ENCODE results near the gene RALGAPB. TPM values are rescaled to one million over a fixed set of nuclear protein-coding genes. Genes with fewer than 3 reads are reported as not detected.

RALGAPB gene
- total RNA-seq, 1 experiment from 2014 or later: 36.7 TPM

DNA sequence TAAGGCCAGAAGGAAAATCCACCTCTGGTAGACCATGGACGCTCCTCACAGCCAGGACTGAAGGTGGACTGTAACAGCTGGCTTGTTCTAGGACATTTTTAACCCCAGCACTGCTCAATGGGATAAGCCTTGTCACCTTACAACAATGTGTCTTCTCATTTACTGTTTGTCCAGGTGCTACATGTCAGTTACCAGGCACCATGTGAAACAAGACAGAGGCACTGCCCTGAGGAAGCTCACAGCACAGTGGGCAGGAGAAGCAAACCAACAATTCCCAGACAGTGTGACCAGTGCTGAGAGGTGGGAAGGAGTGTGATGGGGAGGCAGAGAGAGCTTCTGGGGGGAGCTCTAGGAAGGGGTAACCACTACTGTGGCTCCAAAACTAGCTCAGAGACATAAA, 48.2 kb upstream of the RALGAPB start (continued):
- TF ChIP-seq SMAD4 (CRISPR knock-in tag; IDR thresholded peaks at IDR 0.05): no peak
- TF ChIP-seq, protein P1, sequence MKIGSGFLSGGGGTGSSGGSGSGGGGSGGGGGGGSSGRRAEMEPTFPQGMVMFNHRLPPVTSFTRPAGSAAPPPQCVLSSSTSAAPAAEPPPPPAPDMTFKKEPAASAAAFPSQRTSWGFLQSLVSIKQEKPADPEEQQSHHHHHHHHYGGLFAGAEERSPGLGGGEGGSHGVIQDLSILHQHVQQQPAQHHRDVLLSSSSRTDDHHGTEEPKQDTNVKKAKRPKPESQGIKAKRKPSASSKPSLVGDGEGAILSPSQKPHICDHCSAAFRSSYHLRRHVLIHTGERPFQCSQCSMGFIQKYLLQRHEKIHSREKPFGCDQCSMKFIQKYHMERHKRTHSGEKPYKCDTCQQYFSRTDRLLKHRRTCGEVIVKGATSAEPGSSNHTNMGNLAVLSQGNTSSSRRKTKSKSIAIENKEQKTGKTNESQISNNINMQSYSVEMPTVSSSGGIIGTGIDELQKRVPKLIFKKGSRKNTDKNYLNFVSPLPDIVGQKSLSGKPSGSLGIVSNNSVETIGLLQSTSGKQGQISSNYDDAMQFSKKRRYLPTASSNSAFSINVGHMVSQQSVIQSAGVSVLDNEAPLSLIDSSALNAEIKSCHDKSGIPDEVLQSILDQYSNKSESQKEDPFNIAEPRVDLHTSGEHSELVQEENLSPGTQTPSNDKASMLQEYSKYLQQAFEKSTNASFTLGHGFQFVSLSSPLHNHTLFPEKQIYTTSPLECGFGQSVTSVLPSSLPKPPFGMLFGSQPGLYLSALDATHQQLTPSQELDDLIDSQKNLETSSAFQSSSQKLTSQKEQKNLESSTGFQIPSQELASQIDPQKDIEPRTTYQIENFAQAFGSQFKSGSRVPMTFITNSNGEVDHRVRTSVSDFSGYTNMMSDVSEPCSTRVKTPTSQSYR (CRISPR knock-in tag; IDR thresholded peaks at IDR 0.05): no peak

DNA sequence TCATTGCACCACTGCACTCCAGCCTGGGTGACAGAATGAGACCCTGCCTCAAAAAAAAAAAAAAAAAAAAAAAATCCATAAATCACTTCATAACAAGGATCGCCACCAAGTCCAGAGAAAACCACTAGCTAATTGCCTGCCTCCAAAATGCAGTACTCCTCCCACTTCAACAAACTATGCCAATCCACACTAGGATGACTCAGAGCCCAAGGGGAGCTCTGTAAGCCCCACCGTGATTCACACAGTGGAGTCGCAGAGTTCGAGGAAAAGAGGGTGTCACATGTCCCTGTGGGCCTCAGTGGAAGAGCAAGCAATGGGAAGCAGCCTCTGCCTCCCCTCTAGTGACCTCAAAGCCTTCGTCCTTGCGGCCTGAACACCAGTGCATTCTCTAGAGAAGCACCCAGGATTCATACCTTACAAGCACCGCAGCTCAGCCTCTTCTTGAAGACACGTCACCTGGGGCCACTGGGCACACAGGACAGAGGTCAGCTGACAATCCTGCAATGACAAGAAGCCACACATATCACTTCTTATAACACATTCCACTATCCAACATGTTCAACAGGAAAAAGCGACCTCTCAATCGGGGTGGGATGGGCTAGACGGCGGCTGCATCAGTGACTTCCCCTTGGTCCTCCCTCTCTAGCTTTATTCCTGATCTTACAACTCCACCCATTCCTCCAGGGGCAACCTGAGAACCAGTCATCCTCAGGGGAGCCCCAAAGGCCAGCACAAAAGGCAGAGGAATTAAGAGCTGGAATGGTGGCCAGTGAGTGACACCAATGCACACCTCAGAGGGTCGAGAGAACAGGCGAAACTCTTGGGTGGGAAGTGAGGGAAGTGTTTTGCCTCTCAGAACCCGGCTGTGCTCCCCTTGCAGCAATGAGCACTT, 46.4 kb upstream of the RALGAPB start:
- Mint-ChIP-seq H3K4me1 (no peaks in the 10 kb centered on the region; the same call in 1 of the 2 replicates), H3K4me3 (no peak overlapping the region), H3K36me3 (peaks cover 92% of the 10 kb centered on the region), H3K9me3 (no peaks in the 10 kb centered on the region), H3K27ac (no peak overlapping the region), H3K27me3 (ENCODE audit: low read depth) (no peaks in the 10 kb centered on the region)
- ChIA-PET CTCF (interaction anchor here (0.6 to 1.5 kb wide), 4 partner anchors 9 to 330 kb away, joined by 3 to 4 read pairs (median 3); partner anchors contain the start of gene SNHG17), POLR2A (interaction anchor here (2.3 kb wide), 1 partner anchor 8 kb away, joined by 7 read pairs; the partner anchor contains the start of gene SNHG17)
- ATAC-seq (no peak), DNase-seq (ENCODE audit: low spot score) (no peak)
- TF ChIP-seq, protein P2, sequence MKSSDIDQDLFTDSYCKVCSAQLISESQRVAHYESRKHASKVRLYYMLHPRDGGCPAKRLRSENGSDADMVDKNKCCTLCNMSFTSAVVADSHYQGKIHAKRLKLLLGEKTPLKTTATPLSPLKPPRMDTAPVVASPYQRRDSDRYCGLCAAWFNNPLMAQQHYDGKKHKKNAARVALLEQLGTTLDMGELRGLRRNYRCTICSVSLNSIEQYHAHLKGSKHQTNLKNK (CRISPR knock-in tag; IDR thresholded peaks at IDR 0.05): no peak
- TF ChIP-seq FOXP1 (CRISPR knock-in tag; IDR thresholded peaks at IDR 0.05; ENCODE audit: borderline replicate concordance) (no peak), IRF2 (CRISPR knock-in tag; IDR thresholded peaks at IDR 0.05; ENCODE audit: borderline replicate concordance, low read depth) (no peak), CREM (CRISPR knock-in tag; IDR thresholded peaks at IDR 0.05) (no peak), CREB1 (CRISPR knock-in tag; IDR thresholded peaks at IDR 0.05) (no peak)
- TF ChIP-seq, protein P3, sequence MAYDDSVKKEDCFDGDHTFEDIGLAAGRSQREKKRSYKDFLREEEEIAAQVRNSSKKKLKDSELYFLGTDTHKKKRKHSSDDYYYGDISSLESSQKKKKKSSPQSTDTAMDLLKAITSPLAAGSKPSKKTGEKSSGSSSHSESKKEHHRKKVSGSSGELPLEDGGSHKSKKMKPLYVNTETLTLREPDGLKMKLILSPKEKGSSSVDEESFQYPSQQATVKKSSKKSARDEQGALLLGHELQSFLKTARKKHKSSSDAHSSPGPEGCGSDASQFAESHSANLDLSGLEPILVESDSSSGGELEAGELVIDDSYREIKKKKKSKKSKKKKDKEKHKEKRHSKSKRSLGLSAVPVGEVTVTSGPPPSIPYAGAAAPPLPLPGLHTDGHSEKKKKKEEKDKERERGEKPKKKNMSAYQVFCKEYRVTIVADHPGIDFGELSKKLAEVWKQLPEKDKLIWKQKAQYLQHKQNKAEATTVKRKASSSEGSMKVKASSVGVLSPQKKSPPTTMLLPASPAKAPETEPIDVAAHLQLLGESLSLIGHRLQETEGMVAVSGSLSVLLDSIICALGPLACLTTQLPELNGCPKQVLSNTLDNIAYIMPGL (CRISPR knock-in tag; IDR thresholded peaks at IDR 0.05): no peak
- TF ChIP-seq, protein P4, sequence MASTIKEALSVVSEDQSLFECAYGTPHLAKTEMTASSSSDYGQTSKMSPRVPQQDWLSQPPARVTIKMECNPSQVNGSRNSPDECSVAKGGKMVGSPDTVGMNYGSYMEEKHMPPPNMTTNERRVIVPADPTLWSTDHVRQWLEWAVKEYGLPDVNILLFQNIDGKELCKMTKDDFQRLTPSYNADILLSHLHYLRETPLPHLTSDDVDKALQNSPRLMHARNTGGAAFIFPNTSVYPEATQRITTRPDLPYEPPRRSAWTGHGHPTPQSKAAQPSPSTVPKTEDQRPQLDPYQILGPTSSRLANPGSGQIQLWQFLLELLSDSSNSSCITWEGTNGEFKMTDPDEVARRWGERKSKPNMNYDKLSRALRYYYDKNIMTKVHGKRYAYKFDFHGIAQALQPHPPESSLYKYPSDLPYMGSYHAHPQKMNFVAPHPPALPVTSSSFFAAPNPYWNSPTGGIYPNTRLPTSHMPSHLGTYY (CRISPR knock-in tag; IDR thresholded peaks at IDR 0.05): 0 out of 2 replicates have a peak, but pooled peaks have one; percentile 22

DNA sequence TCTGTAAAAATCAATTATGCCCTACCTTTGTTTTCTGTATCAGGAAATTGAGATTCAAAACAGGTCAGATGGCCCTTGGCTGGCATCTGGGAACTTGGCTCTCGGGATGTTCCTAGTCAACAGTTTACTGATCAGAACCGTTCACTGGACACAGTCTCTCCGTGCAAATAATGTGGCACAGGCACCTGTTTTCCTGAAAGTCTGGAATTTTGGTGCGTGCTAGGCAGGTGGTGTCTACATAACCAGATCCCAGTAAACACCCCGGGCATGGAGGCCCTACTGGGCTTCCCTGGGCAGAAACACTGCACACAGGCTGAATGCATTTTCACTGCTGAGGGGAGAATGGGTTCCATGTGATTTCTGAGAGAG, 45.0 kb upstream of the RALGAPB start:
- no peak overlapping the region for H3K27ac Mint-ChIP-seq
- ChIA-PET POLR2A (no interaction called here), CTCF (no interaction called here)
- DNase-seq (ENCODE audit: low spot score) (no peak), ATAC-seq (no peak)
- no peak overlapping the region for H3K4me3 Mint-ChIP-seq
- H3K9me3 Mint-ChIP-seq: no peaks in the 10 kb centered on the region
- no peak for TF ChIP-seq CREM (CRISPR knock-in tag; IDR thresholded peaks at IDR 0.05)
- TF ChIP-seq, protein P5, sequence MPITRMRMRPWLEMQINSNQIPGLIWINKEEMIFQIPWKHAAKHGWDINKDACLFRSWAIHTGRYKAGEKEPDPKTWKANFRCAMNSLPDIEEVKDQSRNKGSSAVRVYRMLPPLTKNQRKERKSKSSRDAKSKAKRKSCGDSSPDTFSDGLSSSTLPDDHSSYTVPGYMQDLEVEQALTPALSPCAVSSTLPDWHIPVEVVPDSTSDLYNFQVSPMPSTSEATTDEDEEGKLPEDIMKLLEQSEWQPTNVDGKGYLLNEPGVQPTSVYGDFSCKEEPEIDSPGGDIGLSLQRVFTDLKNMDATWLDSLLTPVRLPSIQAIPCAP (CRISPR knock-in tag; IDR thresholded peaks at IDR 0.05): no peak
- TF ChIP-seq ATF1 (CRISPR knock-in tag; IDR thresholded peaks at IDR 0.05): no peak
- TF ChIP-seq, protein P6, sequence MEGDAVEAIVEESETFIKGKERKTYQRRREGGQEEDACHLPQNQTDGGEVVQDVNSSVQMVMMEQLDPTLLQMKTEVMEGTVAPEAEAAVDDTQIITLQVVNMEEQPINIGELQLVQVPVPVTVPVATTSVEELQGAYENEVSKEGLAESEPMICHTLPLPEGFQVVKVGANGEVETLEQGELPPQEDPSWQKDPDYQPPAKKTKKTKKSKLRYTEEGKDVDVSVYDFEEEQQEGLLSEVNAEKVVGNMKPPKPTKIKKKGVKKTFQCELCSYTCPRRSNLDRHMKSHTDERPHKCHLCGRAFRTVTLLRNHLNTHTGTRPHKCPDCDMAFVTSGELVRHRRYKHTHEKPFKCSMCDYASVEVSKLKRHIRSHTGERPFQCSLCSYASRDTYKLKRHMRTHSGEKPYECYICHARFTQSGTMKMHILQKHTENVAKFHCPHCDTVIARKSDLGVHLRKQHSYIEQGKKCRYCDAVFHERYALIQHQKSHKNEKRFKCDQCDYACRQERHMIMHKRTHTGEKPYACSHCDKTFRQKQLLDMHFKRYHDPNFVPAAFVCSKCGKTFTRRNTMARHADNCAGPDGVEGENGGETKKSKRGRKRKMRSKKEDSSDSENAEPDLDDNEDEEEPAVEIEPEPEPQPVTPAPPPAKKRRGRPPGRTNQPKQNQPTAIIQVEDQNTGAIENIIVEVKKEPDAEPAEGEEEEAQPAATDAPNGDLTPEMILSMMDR (IDR thresholded peaks at IDR 0.05): no peak
- TF ChIP-seq, protein P7, sequence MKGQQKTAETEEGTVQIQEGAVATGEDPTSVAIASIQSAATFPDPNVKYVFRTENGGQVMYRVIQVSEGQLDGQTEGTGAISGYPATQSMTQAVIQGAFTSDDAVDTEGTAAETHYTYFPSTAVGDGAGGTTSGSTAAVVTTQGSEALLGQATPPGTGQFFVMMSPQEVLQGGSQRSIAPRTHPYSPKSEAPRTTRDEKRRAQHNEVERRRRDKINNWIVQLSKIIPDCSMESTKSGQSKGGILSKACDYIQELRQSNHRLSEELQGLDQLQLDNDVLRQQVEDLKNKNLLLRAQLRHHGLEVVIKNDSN (CRISPR knock-in tag; IDR thresholded peaks at IDR 0.05): no peak
- H3K4me1 Mint-ChIP-seq: peaks cover 8% of the 10 kb centered on the region; the same call in 1 of the 2 replicates
- H3K27me3 Mint-ChIP-seq (ENCODE audit: low read depth): no peaks in the 10 kb centered on the region
- H3K36me3 Mint-ChIP-seq: peaks cover 92% of the 10 kb centered on the region
